ENCODE results near the gene PHC2.

The PHC2 gene

DNA sequence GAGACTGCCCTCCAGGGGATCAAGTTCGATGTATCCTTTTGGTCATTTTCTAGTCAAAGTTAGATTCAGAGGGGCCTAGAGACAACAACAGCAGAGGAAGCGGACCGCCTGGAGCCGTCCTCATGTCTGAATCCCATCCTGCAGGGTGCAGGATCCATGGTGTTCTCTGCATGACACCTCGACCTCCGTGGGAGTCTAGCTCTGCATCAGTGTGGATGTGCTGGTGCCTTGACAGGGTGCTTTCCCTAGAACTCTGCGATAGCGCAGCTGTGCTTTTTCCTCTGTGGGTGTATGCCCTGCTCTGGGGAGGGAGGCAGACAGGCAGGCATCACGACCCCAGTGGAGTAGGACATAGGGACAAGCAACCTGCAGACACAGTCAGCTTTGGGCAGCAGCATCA is 61.8 kb downstream of the PHC2 start:
- DNase-seq: no peak

DNA sequence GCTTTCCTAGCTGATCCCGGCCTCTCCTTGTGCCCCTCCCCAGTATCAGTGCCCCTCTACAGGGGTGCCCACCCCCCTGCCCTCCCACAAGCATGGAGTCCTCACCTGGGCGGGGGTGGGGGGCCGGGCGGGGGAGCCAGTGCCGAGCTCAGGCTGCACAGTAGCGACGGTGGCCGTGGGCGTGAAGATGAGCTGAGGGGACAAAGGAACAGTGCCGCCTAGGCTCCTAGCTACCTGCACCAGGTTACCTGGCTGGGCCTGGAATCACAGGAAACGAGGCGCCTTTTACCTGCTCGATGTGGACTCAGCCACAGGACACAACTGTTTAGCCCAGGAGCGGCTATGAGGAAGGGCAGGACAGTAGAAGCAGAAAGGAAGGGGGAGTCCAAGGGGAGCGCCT is 62.5 kb downstream of the PHC2 start:
- no peak for DNase-seq

DNA sequence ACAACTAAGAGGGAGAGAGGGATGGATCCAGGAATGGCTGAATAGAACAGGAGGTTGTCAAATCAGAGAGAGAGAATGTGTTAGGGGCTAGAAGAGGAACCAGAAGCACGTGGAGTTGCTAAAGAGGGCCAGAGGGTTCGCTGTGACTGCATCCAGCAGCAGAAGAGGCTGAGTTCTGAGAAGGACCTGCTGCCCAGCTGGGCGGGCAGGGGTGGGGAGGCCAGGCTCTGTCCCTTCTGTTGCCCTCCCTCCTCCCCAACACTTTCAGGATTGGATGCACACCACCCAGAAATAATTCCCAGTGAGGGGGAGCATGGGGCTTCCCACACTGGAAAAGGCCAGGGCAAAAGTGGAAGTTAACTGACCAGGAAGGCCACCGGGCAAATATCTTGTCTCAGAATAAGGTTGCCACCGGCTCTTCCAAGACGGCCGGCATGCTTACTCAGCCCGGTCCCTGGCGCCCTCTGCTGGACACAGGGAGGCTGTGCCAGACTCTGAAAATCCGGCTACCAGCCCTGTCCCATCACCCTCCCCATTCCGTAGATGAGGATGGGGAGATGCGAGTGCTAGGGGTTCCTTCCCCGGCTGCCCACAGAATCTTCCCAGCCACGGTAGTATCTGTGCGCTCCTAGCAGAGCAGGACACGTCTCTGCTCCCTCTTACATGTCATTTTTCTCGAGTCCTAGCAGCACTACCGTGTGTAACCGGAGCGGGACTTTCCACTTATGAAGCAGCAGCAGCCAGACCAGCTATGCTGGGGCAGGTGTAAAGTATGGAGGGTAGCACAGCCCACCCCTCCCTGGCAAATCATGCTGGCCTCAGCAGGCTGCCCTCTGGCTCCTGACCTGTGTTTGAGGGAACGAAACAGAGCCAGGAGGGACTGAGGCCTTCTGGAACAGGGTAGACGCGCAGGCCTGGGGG is 63.1 kb downstream of the PHC2 start:
- peak; percentile 90 for DNase-seq

DNA sequence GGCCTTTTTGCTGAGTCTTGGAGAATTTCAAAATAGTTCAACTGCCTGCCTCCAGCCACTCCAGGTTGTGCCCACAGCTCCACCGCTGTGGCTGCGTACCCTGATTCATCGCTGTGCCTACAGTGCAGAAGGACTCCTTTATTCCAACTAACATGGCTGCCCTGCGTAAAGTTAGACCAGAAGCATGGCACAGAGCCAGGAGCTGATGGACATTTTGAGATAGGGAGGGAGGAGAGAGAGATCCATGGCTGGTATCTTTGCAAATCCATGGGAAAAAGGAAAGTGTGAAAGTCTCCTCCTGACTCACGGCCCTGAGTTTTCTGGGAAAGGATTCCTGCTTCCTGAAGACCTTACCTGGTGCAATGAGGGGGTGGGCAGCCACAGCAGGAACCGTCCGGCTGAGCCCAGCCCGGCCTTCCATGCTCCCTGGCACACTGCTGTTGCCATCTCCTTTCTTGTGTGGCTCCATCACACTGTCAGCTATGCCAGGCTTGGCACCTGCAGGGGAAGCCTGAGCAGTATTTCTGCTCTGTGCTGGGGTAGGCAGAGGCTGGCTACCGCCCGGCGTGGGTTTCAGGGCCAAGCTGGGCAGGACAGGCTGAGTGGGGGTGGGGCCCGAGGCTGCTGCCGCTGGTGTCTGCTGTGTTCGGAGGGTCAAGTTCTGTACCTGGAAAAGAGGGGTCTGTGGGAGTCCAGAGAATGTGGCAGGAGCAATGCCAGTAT is 64.0 kb downstream of the PHC2 start:
- no peak for DNase-seq

DNA sequence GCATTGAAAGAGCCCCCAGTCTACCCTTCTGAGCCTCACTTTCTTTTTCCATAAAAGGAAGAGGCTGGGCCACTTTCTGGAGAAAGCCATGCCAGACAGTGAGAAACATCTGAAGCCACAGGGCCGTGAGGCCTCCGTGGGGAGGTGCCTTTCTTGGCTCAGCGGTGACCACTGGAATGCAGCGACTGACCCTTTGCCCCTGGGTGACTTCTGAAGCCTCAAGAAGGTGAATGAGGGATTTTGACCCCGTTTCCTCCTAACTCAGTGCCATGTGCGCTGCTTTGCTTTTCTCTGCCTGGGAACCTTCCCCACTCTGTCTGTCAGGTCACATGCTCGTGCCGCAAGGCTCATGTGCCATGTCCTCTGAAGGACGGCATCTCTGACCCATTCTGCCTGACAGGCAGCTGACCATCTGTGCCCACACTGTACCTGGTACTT is 65.3 kb downstream of the PHC2 start:
- DNase-seq: no peak

DNA sequence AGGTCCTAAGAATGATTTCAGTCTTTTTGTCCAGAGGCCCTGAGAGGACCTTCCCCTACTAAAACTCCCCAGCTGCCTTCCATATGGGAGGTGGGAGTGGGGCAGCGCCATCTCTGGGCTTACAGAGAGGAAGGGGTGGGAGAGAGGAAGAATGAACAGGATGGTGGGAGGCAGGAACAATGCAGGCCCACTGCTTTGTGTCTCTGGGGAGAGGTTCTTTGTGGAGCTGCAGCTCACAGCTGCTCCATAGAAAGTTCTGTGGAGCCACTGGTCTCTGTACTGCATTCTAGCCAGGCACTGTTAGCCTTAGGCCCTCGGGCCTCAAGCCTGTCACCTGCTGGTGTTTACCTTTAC is 66.4 kb downstream of the PHC2 start:
- DNase-seq: no peak

- DNase-seq: no peak
These were observed 67.4 kb downstream of the PHC2 start for GRCh38 chr1:33363470-33363861.

GRCh38 chr1:33363021-33363420 is 67.9 kb downstream of the PHC2 start:
- DNase-seq: no peak

DNA sequence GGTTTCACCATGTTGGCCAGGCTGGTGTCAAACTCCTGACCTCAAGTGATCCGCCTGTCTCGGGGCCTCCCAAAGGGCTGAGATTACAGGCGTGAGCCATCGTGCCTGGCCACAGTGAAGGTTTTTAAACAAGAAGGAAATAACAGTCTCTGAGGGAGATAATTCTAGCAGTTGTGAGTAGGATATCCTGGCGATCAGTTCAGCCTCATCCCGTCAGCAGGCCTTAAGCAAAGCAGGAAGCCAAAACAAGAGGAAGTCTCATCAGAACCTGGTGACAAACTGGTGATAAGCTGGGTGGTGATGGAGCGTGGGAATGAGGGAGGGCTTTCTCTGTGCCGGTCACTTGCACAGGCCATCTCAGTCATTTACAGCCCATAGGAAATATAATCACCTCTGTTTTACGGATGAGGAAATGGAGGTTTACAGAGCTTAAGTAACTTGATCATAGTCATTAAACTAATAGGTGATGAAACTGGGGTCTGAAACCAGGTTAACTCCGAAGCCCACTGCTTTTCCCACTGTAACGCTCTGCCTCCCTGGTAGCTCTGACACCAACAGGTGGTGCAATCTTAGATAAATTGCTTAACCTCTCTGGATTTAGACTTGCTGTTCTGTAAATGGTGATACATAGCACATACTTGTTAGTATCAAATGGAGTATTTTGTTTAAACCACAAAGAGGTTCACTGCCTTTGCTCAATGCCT is 69.2 kb downstream of the PHC2 start:
- DNase-seq: no peak

GRCh38 chr1:33360367-33360766 is 70.5 kb downstream of the PHC2 start:
- DNase-seq: no peak

- no peak for DNase-seq
These were observed 71.0 kb downstream of the PHC2 start for GRCh38 chr1:33359931-33360330.

- DNase-seq: no peak
These were observed 71.9 kb downstream of the PHC2 start for GRCh38 chr1:33358795-33359503.

DNA sequence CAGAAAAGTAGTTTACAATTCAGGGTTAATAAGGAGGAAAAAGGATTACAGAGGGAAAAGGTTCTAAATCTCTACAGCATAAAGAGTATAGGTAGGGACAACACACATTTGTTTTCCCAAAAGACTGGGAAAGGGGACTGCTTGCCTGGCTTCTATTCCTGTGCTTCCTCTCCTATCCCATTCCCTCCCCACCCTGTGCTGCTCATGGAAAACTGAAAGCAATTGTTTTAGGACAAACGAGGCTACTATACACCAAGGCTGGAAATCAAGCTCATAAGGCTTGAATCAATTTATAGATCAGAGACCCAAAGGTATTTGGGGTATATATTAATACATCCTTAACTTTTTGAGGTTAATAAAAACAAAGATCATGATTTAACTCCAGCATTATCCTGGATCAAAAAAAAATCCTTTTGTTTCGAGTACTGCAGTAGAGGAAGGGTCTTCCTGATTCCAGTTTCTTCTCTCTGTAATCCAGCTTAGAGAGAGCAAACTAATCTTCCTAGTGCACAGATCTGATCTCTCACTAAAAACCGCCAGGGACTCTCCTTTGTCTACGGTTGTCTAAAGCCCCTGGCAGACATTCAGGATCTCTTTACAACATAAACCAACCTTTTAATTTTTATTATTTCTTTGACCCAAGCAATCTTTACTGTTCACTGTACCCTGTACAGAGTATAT is 72.6 kb downstream of the PHC2 start:
- no peak for DNase-seq

GRCh38 chr1:33357099-33357498 is 73.8 kb downstream of the PHC2 start:
- no peak for DNase-seq

DNA sequence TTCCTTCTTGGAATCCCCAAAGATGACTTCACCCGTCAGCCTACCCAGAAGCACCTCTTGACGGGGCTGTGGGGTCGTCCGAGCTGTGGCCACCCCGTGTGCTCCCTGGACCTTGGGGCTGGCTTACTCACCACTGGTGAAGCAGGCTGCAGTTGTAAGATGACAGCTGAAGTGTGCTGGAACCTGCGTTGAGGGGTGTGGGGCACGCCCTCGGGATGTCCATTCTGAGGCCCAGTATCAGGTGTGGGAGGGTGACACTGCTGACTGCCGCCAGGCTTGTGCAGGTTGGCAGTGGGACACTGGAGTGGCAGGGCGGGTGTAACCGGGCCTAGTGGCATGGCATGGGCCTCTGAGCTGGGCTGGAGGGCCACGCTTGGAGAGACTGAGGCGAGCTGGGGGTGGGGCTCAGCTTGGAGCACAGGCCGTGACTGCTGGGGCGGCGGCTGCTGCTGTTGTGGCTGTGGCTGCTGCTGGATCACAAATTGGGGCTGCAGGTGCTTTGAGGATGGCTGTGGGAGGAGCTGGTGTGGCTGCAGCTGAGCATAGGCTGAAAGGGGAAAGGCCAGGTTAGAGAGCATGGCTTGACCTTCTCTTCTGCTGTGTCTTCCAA is 76.1 kb downstream of the PHC2 start:
- no peak for DNase-seq

GRCh38 chr1:33353531-33353930 is 77.4 kb downstream of the PHC2 start:
- no peak for DNase-seq

- no peak for DNase-seq
These were observed 79.6 kb downstream of the PHC2 start for GRCh38 chr1:33351281-33351660.

DNA sequence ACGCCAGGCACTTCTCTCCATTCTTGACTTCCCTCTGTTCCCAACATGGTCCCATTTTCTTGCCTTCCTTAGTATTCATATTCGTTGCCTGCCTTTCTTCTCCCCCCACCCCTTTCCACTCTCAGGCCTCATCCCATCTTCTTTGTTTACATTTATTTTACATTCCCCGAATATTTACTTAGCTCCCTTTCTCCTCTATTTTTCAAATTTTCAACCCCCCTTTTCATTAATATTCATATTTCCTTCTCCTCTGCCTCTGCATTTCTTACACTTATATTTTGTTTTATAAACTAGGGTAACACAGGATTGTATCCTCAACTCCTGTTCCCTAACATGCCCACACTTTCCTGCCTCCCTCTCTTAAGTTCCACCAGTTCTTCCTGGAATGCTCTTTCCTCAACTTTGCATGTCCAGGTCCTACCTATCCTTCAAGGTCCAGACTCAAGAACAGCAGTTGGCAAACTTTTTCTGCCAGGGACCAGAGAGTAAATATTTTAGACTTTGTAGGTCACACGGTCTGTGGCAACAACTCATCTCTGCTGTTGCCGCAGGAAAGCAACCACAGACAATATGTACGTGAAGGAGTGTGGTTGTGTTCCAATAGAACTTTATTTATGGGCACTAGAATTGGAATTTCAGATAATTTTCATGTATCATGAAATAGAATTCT is 80.1 kb downstream of the PHC2 start:
- DNase-seq: no peak

GRCh38 chr1:33349778-33350610 is 80.9 kb downstream of the PHC2 start:
- peak; percentile 85 for DNase-seq

DNA sequence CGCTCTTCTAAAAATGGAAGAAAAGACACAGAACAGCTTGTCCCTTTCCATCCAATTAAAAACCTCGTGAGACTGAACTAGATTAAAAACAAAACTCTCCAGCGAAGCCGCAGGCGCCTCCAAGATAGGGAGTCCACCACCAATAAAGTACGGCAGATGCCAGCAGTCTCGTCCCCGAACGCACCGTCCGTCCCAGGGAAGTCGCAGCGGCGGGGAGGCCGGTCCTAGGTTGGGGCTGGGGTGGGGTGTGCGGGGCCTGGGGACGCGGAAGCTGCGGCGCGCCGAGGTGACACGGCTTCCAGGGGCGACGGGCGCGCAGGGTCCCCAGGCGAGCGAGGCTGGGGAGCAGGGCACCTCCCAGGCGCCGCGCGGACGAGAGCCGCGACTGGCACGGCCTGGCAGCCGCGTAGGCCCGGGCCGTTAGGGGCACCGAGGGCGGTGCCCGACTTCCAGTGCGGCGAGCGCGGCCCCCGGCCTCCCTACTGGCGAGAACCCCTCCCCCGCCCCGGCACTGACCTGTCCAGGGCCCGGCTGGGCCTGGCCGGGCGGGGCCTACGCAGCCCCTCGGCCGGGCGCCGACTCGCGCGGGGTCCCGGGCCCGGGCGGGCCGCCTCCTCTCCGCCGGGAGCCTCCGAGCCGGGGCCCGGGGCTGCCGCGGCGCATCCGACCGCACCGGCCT is 81.7 kb downstream of the PHC2 start:
- DNase-seq: peak; percentile 64
